ENCODE data around the gene ZFR.
"Not testable (repeated sequence)": the region's sequence is repeated elsewhere in the genome, so short reads cannot be mapped to it uniquely, and the experiment has no call there.

ZFR gene

DNA sequence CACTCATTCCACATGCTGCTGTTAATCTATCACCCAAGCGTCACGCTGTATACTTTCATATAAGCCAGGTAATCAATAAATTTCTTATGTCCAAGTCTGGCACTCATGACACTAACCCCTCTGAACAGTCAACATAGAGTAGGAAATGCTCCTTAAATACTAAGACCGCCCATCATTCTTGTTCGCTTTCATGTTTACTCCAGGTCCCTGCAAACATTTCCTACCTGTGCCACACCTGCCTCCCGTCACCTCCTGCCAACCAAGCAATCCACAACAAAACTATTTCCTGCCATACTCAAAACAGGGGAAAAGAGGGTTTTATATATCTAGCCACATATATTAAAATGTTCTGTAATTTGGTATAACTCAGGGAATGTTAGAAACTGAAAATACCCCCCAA is 39.0 kb downstream of the ZFR start:
- no peak for DNase-seq

DNA sequence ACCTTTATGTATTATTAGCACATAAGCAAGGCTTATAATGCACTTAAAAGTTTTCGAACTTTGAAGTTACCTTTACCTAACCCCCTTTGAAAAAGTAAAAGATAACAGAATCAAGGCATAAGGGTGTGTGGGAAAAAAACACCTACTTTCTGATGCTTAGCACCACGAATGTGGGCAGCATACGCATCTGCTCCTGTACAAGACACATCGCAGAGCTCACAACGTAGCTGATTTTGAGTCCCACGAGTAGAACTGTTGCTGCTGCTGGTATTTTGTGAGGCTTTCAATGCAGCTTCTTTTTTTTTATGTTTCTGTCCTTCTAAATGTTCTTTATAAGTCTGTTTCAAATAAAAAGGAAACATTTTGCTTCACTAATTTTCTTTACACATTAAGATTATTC is 40.8 kb downstream of the ZFR start:
- no peak for DNase-seq

DNA sequence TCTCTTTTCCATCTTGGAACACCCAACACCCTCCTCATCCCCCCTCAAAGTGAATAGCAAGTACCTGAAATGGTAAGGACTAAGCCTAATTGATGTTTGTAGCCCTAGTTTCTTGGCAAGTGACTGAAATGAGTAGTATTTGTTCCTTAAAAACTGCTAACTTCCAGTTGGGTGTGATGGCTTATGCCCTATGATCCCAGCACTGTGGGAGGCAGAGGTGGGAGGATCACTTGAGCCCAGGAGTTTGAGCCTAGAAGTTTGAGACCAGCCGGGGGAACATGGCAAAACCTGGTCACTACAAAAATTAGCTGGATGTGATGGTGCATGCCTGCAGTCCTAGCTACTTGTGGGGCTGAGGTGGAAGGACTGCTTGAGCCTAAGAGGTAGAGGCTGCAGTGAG is 44.1 kb downstream of the ZFR start:
- no peak for DNase-seq

DNA sequence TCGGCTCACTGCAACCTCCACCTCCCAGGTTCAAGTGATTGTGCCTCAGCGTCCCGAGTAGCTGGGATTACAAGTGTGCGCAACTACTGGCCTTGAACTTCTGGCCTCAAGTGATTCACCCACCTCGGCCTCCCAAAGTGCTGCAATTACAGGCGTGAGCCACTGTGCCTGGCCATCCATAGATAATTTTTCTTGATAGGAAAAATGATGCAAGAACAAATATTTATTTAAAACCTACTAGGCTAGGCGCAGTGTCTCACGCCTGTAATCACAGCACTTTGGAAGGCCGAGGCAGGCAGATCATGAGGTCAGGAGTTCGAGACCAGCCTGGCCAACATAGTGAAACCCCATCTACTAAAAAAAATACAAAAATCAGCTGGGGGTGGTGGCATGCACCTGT is 45.8 kb downstream of the ZFR start:
- not testable (repeated sequence) for DNase-seq

DNA sequence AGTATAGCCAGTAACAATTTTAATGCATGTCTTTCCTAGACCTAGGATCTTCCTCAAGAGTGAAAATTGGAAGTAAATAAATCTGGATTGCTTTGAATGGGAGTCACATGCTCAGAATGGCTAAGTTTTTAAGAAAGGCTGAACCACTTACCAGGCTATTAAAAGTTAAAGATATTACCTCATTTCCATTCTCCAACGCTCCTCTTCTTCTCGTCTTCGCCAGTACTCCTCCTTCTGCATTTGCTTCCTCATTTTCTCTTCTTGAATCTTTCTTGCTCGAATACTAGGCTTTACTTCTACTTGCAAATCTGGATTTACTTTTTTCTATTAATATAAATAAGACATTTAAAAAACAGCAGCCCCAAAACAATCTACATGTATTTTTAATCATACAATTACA is 49.6 kb downstream of the ZFR start:
- no peak for DNase-seq

DNA sequence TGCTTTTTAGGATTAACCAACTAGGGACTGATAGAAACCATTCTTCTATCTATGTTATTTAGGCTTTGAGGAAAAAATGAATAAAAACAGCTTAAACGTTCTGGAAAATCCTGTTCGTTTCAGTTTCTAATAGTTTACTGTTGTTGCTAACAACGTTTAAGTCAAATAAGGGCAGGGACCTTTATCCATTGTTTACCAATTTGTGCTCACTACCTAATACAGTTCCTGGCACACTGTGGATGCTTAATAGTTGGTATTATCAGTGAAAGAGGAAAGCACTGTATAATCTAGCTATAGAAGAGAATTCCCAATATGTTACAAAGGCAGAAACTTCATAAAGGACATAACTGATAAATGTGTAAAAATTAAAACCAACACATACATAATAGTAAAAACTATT is 52.5 kb downstream of the ZFR start:
- no peak for DNase-seq

DNA sequence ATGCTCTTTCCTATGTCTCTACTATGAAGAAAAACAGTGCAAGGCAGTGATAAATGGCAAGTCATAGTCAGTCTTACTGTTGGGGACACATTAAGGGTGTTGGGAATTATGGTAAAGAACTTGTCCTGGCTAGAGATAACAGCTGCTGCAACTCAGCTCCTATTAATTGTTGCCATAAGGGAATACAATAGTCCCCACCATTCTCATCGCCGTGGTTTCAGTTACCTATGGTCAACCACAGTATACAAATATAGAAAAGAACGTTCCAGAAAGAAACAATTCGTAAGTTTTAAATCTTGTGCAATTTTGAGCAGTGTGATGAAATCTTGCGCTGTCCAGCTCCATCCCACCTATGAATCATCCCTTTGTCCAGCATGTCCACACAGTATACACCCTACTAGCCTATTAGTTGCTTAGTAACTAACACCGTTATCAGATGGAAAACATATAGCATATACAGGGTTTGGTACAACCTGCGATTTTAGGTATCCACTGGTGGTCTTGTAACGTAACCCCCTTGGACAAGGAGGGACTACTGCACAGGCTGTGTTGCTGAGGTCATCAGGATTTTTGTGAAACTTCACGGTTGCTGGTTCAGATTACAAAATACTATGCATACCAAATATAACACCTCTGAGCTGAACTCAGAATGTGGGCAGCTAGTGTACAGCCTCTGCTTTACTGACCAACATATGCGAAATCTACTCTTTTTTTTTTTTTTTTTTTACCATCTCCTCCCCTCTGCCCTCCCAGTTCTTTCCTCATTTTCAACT is 53.5 kb downstream of the ZFR start:
- peak; percentile 58 for DNase-seq

DNA sequence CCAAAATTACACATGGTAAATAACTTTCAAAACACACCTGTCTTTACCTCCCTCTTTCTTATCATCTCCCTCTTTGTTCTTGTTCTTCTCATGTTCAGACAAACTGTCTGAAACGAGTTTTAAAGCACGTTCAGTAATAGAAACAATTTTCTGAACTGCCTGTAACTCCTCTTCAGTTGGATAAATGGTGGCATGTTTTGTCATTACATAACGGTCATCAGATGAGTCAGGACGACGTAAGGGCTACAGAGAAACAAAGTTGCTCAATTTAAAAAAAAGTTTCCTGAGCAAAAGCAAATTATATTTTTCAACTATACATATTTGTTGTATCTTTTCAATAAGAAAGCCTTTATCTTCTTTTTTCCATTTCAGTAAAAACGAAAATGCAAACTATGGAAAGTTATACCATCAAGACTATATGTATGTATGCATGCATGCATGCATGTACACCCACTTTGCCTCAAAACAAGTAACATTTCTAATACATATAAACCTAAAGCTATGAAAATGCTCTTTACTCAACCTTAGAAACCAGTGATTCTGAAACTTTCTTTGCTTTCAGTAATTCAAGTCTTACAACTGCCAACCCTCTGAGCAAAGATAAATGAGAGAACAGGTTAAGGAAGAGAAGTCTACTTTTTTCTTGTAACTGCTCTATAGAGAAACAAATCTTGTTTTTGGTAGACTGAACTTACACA is 56.0 kb downstream of the ZFR start:
- DNase-seq = peak; percentile 15

DNA sequence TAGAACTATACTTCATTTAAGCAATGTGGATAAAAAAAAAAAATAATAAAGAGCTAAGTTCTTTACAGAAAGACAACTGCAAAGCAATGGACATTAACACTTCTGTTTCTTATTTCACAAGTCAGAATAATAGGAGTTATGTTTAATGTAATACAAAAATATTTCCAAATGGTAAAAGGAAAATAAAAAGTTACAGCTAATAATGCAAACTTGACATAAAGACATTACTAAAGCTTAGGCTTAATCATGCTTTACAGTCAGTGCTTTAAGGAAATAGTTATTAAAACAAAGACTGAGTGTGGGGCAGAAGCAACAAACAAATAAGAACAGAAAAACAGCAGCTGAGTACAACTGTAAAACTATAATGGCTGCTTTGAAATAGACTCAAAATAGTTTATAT is 56.7 kb downstream of the ZFR start:
- no peak for DNase-seq

DNA sequence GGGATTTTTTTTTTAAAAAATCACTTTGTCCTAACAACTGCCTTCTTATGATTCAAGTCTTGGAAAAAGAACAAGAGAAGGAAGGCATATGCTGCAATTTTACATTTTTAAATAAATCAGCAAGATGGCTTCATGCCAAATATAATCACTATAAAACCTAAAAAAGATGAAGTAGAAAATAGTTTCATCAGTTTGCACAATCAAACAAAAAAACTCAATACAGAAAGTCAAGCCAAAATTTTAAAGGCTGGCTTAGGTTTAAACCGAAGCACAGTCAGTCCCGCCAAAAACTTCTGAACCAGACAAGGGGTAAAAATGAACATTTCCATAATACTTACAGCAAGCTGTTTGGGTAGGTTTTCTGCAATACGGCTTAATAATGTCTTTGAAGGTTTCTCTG is 57.3 kb downstream of the ZFR start:
- DNase-seq = peak; percentile 20

DNA sequence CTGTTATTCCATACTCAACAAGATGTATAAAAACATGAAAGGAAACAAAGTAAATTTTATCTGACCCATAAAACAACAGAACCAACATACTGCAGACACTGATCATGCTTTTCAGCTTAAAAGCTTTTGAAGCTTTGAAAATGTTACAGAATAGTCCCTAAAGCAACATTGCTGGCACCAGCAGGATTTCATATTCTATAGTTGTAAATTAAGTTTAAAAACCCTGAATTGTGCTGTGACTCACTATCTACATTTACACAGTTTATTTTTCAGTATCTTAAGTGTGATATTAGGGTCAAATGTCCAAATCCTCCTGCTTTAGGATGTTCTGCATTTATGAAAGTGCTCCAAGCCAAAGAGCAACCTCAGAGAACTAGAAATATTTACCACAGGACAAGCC is 59.9 kb downstream of the ZFR start:
- DNase-seq = no peak

DNA sequence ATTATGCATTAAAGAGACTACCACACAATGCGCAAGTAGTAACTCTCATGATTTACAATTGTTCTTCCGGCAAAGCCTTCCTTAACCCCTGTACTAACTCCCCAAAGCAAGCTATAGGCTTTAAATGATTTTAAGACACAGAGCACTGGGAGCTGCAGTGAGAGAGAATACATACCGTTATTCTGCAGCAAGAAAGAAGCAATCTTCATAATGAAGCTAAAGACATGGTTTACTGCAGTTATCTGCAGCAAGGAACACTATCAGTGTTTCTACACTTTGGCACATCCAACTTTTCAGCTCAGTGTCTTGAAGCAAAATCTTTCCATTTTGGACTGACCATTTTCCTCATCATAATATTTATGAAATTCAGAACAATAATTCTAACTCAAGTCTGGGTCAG is 61.0 kb downstream of the ZFR start:
- DNase-seq = no peak

DNA sequence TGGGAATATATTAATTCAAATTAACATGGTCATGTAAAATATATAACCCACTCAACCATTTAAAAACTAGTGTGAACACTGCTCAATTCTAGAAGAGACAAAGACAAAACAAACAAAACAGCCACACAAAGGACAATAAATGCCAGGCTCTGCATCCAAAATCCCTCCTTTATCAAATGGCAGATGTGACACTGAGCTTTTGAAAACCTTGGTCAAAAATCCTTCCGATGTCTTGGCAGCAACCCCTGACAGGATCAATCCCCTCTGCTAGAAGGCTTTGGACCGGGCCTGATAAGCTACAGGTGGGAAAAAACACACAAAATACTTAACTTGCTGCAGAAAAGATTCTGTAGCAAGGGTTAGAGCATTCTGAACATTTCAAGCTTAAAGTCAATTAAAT is 61.5 kb downstream of the ZFR start:
- no peak for DNase-seq

DNA sequence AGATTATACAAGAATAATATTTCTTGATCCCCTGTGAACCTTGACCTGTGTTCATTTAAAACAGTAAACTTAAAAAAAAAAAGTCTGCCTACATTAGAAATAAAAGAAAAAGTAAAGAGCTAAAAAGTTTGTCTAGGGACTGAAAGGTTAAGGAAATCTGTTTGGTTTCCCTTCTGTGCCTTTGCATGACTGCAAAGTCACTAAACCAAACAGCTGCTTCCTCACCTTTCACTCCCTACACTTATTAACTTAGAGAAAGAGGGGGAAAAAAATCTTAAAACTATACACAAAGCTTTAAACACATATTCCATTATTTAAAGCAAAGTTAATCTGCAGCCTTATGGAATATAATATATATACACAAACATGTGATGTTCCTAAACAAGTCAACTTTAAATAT is 65.1 kb downstream of the ZFR start:
- DNase-seq = no peak

DNA sequence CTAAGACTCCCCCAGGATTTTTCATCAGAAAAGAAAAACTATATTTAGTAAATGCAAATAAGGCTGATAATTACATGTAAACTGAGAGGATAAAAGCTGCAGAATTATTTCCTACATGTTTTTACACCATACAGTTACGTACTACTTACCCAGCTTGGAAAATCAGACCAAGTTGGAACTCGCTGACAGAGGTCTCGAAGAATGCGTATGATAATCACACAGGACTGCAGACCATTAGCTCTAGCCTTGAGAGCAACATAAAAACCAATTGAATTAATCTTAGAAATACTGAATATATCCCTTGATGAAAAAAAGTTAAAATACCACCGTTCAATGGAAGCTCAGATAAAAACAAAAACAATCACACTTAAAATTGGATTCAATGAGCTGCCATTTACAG is 65.6 kb downstream of the ZFR start:
- no peak for DNase-seq

DNA sequence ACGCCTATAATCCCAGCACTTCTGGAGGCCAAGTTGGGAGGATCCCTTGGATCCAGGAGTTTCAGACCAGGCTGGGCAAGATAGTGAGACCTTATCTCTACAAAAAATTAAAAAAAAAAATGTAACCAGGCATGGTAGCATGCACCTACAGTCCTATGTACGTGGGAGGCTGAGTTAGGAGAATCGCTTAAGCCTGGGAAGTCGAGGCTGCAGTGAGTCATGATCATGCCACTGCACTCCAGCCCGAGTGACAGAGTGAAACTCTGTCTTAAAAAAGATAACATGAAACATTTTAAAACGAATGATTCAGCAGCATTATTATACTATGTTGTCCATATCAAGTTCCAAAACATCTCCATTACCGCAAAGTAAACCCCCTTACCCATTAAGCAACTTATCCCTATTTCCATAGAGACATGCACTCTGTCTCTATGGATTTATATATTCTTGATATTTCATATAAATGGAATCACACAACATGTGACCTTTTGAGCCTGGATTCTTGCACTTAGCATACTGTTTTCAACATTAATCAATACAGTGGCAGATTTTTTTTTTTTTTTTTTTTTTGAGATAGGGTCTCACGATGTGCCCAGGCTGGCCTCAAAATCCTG is 74.9 kb downstream of the ZFR start:
- no peak for DNase-seq

DNA sequence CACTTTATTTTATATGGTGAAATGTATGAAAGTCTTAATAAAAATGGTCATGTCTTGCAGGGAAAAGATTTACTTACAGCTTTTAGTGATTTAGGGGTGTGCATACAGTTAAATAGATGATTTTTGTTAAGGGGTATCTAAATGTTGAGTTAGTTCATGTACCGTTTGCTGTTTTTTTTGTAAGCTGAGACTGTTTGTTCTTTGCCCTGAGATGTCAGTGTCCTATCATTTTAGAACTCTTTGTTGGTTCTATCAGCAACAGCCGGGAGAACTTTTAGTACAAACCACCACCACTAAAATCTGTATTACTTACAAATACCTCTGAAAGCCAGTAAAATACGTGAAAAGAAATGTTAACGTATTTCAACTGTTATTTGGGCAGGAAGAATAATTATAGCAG is 75.5 kb downstream of the ZFR start:
- DNase-seq = no peak

DNA sequence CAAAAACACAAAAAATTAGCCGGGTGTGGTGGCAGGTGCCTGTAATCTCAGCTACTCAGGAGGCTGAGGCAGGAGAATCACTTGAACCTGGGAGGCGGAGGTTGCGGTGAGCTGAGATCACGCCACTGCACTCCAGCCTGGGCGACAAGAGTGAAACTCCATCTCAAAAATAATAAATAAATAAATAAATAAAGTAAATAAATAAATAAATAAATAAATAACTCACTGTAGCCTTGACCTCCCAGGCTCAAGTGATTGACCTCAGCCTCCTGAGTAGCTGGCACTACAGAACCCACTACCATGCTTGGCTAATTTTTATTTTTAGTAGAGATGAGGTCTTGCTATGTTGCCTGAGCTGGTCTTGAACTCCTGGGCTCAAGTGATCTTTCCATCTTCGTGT is 77.3 kb downstream of the ZFR start:
- not testable (repeated sequence) for DNase-seq

DNA sequence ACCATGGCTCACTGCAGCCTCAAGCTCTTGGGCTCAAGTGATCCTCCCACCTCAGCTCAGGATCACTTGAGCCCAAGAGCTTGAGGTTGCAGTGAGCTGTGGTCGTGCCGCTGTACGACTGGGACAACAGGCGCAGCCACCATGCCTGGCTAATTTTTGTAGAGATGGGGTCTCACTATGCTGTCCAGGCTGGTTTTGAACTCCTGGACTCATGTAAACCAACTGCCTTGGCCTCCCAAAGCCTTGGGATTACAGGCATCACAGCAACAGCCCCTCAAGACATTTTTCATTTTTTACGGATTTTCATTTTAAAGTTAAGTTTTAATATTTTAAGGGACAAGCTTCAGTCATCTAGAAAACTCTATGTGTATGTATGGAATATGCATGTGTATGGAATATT is 78.9 kb downstream of the ZFR start:
- no peak for DNase-seq

DNA sequence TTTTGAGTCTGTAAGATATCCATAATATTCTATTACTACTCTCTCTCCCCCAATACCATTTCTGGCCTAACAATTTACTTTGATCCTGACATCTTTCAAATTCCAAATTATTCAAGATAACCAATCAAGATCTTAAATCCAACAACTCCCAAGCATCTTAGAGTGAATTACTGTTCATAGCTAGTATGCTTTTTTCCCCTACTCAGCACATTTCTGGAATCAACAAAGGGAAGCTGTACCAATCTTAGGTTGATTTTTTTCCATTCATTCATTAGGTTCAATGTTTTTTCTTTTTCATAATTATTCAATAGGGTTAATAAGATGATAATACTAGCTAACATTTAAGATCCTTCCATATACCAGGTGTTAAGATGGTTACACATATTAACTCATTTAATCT is 81.5 kb downstream of the ZFR start:
- no peak for DNase-seq

DNA sequence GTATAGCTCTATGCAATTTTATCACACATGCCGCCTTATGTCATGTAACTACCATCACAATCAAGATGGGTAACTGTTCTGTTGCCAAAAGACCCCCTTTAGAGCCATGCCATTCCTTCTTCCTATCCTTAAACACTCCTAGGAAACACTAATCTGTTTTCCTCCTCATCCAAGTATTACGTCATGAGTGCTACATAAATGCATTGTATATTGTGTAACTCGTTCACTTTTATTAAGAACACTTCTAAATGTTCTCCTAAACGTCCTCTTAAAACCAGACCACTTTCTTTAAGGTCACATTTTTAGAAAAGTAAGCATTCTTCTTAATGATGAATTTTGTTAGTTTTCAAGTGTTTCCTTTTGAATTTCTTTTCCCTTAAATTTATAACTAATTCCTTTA is 82.0 kb downstream of the ZFR start:
- DNase-seq = no peak

DNA sequence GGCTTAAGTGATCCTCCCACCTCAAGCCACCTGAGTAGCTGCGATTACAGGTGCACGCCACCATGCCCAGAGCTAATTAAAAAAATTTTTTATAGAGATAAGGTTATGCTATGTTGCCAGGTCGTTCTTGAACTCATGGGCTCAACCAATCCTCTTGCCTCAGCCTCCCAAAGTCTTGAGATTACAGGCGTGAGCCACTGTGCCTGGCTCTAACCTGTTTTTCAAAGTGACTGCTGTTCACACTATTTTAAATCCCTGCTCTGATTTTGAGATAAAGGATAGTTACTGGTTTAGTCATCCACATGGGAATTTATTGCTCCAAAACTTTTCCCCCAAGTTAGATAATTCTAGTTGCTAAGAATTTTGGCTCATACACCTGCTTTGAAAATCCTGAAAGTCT is 83.6 kb downstream of the ZFR start:
- no peak for DNase-seq

DNA sequence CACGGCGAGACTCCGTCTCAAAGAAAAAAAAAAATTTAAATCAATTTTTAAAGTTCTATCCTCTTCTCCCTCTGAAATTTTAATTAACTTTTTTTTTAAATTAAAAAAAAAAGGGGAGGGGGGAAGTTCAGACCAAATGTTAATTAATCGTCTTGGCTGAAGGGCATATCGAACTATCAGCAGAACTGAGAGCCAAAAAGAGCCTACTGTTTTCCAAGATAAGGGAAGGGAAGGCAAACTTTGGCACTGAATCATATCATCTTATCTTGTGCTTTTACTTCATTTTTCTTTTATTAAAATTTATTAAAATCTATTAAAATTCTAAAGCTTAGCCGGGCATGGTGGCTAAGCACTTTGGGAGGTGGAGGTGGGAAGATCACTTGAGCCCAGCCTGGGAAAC is 85.9 kb downstream of the ZFR start:
- DNase-seq = no peak

DNA sequence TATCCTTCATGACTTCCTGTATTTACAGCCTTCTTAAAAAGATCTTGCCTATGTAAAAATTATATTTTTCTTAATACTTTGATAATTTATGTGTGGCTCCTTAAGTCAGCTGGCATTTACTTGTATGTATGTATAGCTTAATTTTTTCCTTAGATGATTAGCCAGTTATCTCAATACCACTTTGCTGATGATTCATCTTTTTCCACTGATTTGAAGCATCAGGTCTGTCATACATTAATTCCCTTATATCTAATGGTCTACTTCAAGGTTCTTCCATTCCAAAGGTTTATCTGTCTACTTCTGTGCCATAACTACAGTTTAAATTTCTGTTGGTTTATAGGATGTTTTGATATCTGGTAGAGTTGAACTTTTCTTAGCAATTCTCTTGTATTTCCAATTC is 86.9 kb downstream of the ZFR start:
- no peak for DNase-seq

DNA sequence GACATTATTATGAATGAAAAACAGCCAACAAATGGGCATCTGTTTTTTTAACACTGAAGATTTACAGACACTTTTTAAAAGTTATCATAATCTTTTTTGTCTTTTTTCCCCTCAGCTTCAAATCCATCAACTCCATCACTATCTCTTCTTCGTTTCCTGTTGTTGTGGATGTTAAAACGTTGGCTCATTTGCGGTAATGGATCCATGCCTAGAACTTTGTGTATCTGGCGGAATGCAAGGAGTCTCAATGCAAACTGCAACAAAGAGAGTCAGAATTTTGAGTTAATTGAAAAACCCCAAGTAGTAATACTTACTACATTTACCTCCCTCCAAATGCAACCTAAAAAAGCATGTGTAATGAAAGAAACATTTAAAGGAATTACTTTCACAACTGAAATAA is 88.9 kb downstream of the ZFR start:
- no peak for DNase-seq

Measured in fibroblast of skin of right quadriceps (primary cell).